ENCODE data around the gene AKAP1. TPM values are rescaled to one million over a fixed set of nuclear protein-coding genes. Genes with fewer than 3 reads are reported as not detected.

The AKAP1 gene
- polyA plus RNA-seq, 4 donors: 28.9 to 97.7 (median 55.4) TPM

DNA sequence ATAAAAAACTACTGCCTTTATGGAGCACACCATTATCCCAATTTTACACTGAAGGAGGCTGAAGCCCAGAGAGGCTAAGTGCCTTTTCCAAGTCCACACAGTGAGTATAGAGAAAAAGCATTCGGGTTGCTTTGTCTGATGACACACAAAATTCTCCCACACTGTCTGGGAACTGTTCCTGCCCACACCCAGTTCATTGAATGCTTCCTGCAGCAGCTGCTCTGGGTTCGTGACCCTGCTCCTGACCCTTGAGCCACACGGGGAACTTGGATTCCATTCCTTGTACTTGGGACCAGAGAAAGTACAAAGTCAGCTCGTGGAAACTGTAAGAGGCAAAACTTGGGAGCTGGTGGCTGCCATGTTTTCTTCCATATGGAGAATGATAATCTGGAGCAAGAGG, 57.9 kb downstream of the AKAP1 start:
- Histone ChIP-seq H3K36me3 (ENCODE audit: control insufficient read depth in 3 of 3, insufficient read depth in 2 of 3, low read depth in 1 of 3, low read length in 3 of 3) (no peaks in the 10 kb centered on the region), H3K9me3 (ENCODE audit: control insufficient read depth in 2 of 2, insufficient read depth in 1 of 2, low read depth in 1 of 2, low read length in 1 of 2) (no peaks in the 10 kb centered on the region), H3K27ac (ENCODE audit: low read depth in 1 of 3, low read length in 2 of 3) (no peak overlapping the region), H3K4me1 (ENCODE audit: control insufficient read depth in 3 of 3, insufficient read depth in 2 of 3, low read depth in 1 of 3, low read length in 2 of 3) (no peaks in the 10 kb centered on the region), H3K27me3 (ENCODE audit: control insufficient read depth in 3 of 3, insufficient read depth in 3 of 3, low read length in 3 of 3) (no peaks in the 10 kb centered on the region), H3K4me3 (ENCODE audit: low read depth in 1 of 3, low read length in 3 of 3) (no peak overlapping the region)
- WGBS, 3 donors: 7 to 29% (median 21%) methylated on average over 4 of the region's 4 CpGs
- DNase-seq (peak; percentile 24 to 68), FAIRE-seq (no peak)

DNA sequence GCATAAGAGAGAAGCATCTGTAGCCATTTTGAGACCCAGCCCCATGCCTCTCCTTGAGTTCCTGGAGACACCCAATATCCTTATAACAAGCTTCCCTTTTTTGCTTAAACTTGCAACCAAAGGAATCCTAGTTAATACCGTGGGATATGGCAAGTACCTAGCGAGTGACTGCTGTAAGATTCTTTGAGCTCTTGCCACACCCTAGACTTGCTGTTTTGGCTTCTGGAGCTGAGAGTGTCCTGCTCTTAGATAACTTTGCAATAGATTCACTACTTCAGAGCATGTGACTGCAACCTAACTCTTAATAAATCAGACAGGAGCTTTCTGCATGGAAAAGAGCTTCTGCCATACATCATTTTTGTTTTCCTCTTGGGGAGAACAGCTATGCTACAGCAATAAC, 58.3 kb downstream of the AKAP1 start:
- 71 to 82% (median 81%) methylated on average over 2 of the region's 2 CpGs for WGBS, 3 donors
- Histone ChIP-seq H3K9me3 (ENCODE audit: control insufficient read depth in 2 of 2, insufficient read depth in 1 of 2, low read depth in 1 of 2, low read length in 1 of 2) (no peaks in the 10 kb centered on the region), H3K27me3 (ENCODE audit: control insufficient read depth in 3 of 3, insufficient read depth in 3 of 3, low read length in 3 of 3) (no peaks in the 10 kb centered on the region), H3K4me1 (ENCODE audit: control insufficient read depth in 3 of 3, insufficient read depth in 2 of 3, low read depth in 1 of 3, low read length in 2 of 3) (no peaks in the 10 kb centered on the region), H3K36me3 (ENCODE audit: control insufficient read depth in 3 of 3, insufficient read depth in 2 of 3, low read depth in 1 of 3, low read length in 3 of 3) (no peaks in the 10 kb centered on the region), H3K27ac (ENCODE audit: low read depth in 1 of 3, low read length in 2 of 3) (no peak overlapping the region), H3K4me3 (ENCODE audit: low read depth in 1 of 3, low read length in 3 of 3) (no peak overlapping the region)
- DNase-seq: no peak
- FAIRE-seq: no peak

DNA sequence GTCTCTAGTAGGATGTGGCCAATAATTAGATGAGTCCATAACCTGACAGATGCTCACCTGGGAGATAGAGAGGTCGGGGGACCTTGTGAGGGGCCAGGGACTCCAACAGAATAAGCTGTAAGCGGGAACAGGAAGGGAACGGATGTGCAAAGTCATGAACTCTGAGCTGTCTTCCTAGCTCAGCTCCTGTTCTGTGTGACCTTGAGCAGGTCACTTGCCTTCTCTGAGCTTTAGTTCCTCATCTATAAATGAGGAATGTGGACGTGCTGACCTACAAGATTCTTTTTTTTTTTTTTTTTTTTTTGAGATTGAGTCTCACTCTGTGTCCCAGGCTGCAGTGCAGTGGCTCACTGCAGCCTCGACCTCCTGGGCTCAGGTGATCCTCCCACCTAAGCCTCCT, 58.9 kb downstream of the AKAP1 start:
- Histone ChIP-seq H3K4me3 (ENCODE audit: low read depth in 1 of 3, low read length in 3 of 3) (no peak overlapping the region), H3K4me1 (ENCODE audit: control insufficient read depth in 3 of 3, insufficient read depth in 2 of 3, low read depth in 1 of 3, low read length in 2 of 3) (no peaks in the 10 kb centered on the region), H3K27me3 (ENCODE audit: control insufficient read depth in 3 of 3, insufficient read depth in 3 of 3, low read length in 3 of 3) (no peaks in the 10 kb centered on the region), H3K9me3 (ENCODE audit: control insufficient read depth in 2 of 2, insufficient read depth in 1 of 2, low read depth in 1 of 2, low read length in 1 of 2) (peaks cover 0 to 3% of the 10 kb centered on the region in 2 donors), H3K36me3 (ENCODE audit: control insufficient read depth in 3 of 3, insufficient read depth in 2 of 3, low read depth in 1 of 3, low read length in 3 of 3) (no peaks in the 10 kb centered on the region), H3K27ac (ENCODE audit: low read depth in 1 of 3, low read length in 2 of 3) (no peak overlapping the region)
- DNase-seq (no peak), FAIRE-seq (no peak)
- WGBS, 3 donors: 70 to 86% (median 82%) methylated on average over 5 of the region's 5 CpGs

DNA sequence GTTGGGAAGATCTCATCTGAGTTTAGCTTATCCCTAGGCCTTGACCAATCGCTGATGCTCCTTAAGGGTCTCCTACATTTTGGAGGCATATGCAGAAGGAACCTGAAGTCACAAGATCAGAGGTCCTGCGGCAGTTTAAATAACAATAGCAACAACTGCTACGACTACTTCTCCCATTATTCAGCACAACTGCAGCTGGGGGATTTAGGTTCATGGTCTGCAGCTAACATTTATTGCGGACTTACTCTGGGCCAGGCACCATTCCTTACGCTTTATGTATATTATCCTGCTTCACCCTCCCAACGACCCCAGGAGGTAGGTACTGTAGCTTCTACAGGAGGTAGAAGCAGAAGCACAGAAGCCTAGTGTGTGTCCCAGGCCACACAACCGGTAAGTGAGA, 59.5 kb downstream of the AKAP1 start:
- Histone ChIP-seq H3K27ac (ENCODE audit: low read depth in 1 of 3, low read length in 2 of 3) (no peak overlapping the region), H3K27me3 (ENCODE audit: control insufficient read depth in 3 of 3, insufficient read depth in 3 of 3, low read length in 3 of 3) (peaks cover 0 to 2% (median 0%) of the 10 kb centered on the region in 3 donors), H3K36me3 (ENCODE audit: control insufficient read depth in 3 of 3, insufficient read depth in 2 of 3, low read depth in 1 of 3, low read length in 3 of 3) (no peaks in the 10 kb centered on the region), H3K4me3 (ENCODE audit: low read depth in 1 of 3, low read length in 3 of 3) (no peak overlapping the region), H3K4me1 (ENCODE audit: control insufficient read depth in 3 of 3, insufficient read depth in 2 of 3, low read depth in 1 of 3, low read length in 2 of 3) (no peaks in the 10 kb centered on the region), H3K9me3 (ENCODE audit: control insufficient read depth in 2 of 2, insufficient read depth in 1 of 2, low read depth in 1 of 2, low read length in 1 of 2) (peaks cover 0 to 6% of the 10 kb centered on the region in 2 donors)
- no peak for FAIRE-seq
- WGBS, 3 donors: 72 to 77% (median 77%) methylated on average over 7 of the region's 7 CpGs
- DNase-seq: no peak

DNA sequence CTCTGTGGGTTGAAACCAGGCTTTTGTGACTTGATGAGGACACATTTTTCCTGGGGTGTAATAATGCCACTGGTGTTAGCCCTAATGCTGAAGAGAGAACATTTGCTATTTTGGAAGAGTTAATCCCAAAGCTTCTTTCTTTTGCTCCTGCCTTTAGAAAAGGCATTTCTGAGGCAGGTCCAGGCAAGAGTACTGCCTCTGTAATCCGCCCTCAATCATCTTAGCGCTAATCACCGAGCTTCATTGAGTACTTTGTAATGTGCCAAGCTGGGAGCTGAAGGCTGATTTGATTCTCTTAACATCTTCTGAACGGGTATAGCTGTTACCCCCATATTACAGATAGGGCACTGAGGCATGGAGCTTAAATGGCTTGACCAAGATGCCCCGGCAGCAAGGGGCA, 60.3 kb downstream of the AKAP1 start:
- FAIRE-seq: no peak
- WGBS, 3 donors: 75 to 87% (median 82%) methylated on average over 5 of the region's 5 CpGs
- Histone ChIP-seq H3K4me1 (ENCODE audit: control insufficient read depth in 3 of 3, insufficient read depth in 2 of 3, low read depth in 1 of 3, low read length in 2 of 3) (no peaks in the 10 kb centered on the region), H3K27ac (ENCODE audit: low read depth in 1 of 3, low read length in 2 of 3) (no peak overlapping the region), H3K27me3 (ENCODE audit: control insufficient read depth in 3 of 3, insufficient read depth in 3 of 3, low read length in 3 of 3) (peaks cover 0 to 3% (median 0%) of the 10 kb centered on the region in 3 donors), H3K36me3 (ENCODE audit: control insufficient read depth in 3 of 3, insufficient read depth in 2 of 3, low read depth in 1 of 3, low read length in 3 of 3) (no peaks in the 10 kb centered on the region), H3K9me3 (ENCODE audit: control insufficient read depth in 2 of 2, insufficient read depth in 1 of 2, low read depth in 1 of 2, low read length in 1 of 2) (peaks cover 0 to 6% of the 10 kb centered on the region in 2 donors), H3K4me3 (ENCODE audit: low read depth in 1 of 3, low read length in 3 of 3) (no peak overlapping the region)
- no peak for DNase-seq

DNA sequence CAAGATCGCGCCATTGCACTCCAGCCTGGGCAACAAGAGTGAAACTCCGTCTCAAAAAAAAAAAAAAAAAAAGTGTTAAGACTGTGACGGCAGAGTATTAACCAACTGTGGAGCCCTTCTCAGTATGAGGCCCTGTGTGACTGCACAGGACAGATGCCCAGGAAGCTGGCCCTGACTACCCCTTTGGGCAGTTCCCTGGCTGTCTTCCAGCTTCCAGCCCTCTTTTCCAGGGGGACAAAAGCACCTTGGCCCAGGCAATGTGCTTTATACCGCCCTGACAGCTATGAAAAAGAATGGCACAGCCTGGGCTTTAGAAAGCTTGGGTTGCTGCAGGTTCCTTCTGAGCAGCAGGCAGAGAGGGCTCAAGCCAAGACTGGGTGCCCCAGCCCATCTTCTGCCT, 61.2 kb downstream of the AKAP1 start:
- WGBS, 3 donors: 89 to 94% (median 90%) methylated on average over 4 to 5 of the region's 5 CpGs
- H3K4me1 ChIP-seq (ENCODE audit: control insufficient read depth in 3 of 3, insufficient read depth in 2 of 3, low read depth in 1 of 3, low read length in 2 of 3): no peaks in the 10 kb centered on the region
- peaks cover 0 to 3% (median 0%) of the 10 kb centered on the region in 3 donors for H3K27me3 ChIP-seq (ENCODE audit: control insufficient read depth in 3 of 3, insufficient read depth in 3 of 3, low read length in 3 of 3)
- peaks cover 0 to 6% of the 10 kb centered on the region in 2 donors for H3K9me3 ChIP-seq (ENCODE audit: control insufficient read depth in 2 of 2, insufficient read depth in 1 of 2, low read depth in 1 of 2, low read length in 1 of 2)
- DNase-seq (no peak), FAIRE-seq (no peak)
- H3K36me3 ChIP-seq (ENCODE audit: control insufficient read depth in 3 of 3, insufficient read depth in 2 of 3, low read depth in 1 of 3, low read length in 3 of 3): no peaks in the 10 kb centered on the region
- no peak overlapping the region for H3K4me3 ChIP-seq (ENCODE audit: low read depth in 1 of 3, low read length in 3 of 3)
- no peak overlapping the region for H3K27ac ChIP-seq (ENCODE audit: low read depth in 1 of 3, low read length in 2 of 3)

DNA sequence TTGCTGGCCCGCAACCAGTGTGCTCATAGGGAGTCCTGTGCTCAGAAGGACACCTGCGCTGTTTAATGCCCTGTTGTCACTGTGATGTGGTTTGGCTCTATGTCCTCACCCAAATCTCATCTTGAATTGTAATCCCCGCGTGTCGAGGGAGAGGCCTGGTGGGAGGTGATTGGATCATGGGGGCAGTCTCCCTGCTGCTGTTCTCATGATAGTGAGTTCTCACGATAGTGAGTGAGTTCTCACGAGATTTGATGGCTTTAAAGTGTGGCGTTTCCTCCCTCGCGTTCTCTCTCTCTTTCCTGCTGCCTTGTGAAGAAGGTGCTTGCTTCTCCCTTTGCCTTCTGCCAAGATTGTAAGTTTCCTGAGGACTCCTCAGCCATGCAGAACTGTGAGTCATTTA, 66.8 kb downstream of the AKAP1 start:
- no peaks in the 10 kb centered on the region for H3K4me1 ChIP-seq (ENCODE audit: control insufficient read depth in 3 of 3, insufficient read depth in 2 of 3, low read depth in 1 of 3, low read length in 2 of 3)
- H3K9me3 ChIP-seq (ENCODE audit: control insufficient read depth in 2 of 2, insufficient read depth in 1 of 2, low read depth in 1 of 2, low read length in 1 of 2): peaks cover 0 to 6% of the 10 kb centered on the region in 2 donors
- no peak for FAIRE-seq
- no peaks in the 10 kb centered on the region for H3K36me3 ChIP-seq (ENCODE audit: control insufficient read depth in 3 of 3, insufficient read depth in 2 of 3, low read depth in 1 of 3, low read length in 3 of 3)
- peaks cover 0 to 3% (median 0%) of the 10 kb centered on the region in 3 donors for H3K27me3 ChIP-seq (ENCODE audit: control insufficient read depth in 3 of 3, insufficient read depth in 3 of 3, low read length in 3 of 3)
- H3K4me3 ChIP-seq (ENCODE audit: low read depth in 1 of 3, low read length in 3 of 3): no peak overlapping the region
- DNase-seq: no peak
- 86 to 90% (median 89%) methylated on average over 10 of the region's 10 CpGs for WGBS, 3 donors
- H3K27ac ChIP-seq (ENCODE audit: low read depth in 1 of 3, low read length in 2 of 3): no peak overlapping the region

DNA sequence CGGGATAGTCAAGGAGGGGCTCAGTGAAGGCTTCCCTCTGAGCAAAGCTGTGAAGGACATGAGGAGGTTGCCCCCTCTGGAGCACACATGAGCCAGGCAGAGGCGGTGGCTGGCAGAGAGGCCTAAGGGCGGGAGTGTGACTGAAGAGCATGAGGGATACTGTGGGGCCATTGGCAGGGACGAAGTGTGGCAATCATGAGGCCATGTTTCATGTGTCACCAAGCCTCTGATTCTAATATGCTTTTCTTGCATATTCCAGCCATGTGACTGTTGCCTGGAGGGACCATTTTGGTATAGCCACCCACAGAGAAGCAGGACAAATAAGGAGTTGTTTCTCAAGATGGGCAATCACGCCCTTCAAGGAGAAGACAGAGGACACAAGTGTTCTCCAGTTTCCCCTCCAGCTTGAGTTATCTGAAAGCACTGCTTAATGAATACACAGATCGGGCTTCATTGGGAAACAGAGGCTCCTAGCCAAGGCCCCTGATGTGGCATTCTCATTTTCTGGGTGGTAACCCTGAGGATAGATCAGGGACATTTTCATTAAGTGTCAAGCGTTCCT, 68.0 kb downstream of the AKAP1 start:
- Histone ChIP-seq H3K27me3 (ENCODE audit: control insufficient read depth in 3 of 3, insufficient read depth in 3 of 3, low read length in 3 of 3) (peaks cover 0 to 3% (median 0%) of the 10 kb centered on the region in 3 donors), H3K4me3 (ENCODE audit: low read depth in 1 of 3, low read length in 3 of 3) (no peak overlapping the region), H3K4me1 (ENCODE audit: control insufficient read depth in 3 of 3, insufficient read depth in 2 of 3, low read depth in 1 of 3, low read length in 2 of 3) (no peaks in the 10 kb centered on the region), H3K36me3 (ENCODE audit: control insufficient read depth in 3 of 3, insufficient read depth in 2 of 3, low read depth in 1 of 3, low read length in 3 of 3) (no peaks in the 10 kb centered on the region), H3K27ac (ENCODE audit: low read depth in 1 of 3, low read length in 2 of 3) (no peak overlapping the region), H3K9me3 (ENCODE audit: control insufficient read depth in 2 of 2, insufficient read depth in 1 of 2, low read depth in 1 of 2, low read length in 1 of 2) (peaks cover 0 to 6% of the 10 kb centered on the region in 2 donors)
- WGBS, 3 donors: 80 to 91% (median 84%) methylated on average over 7 of the region's 7 CpGs
- FAIRE-seq (no peak), DNase-seq (no peak)

DNA sequence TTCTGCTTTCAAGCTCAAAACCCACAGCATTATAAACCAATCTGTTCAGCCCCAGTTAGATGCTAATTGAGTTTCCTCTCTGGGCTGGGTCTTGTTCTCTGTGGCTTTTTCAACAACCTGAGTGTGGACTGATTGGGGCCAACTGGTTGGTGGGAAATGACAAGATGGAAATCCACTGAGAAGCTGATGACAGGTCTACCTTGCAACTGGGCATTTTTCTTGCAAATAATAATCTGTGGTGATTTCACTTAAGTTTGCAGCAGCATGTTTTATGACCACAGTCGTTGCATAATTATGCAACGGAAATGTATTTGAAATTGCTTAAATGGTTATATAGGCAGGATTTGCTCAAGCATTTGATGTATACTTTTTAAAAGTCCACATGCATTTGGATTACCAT, 69.9 kb downstream of the AKAP1 start:
- H3K27ac ChIP-seq (ENCODE audit: low read depth in 1 of 3, low read length in 2 of 3): no peak overlapping the region

More for the DNA sequence above, 69.9 kb downstream of the AKAP1 start:
- DNase-seq (no peak), FAIRE-seq (no peak)
- no peaks in the 10 kb centered on the region for H3K27me3 ChIP-seq (ENCODE audit: control insufficient read depth in 3 of 3, insufficient read depth in 3 of 3, low read length in 3 of 3)
- no peak overlapping the region for H3K4me3 ChIP-seq (ENCODE audit: low read depth in 1 of 3, low read length in 3 of 3)
- H3K4me1 ChIP-seq (ENCODE audit: control insufficient read depth in 3 of 3, insufficient read depth in 2 of 3, low read depth in 1 of 3, low read length in 2 of 3): no peaks in the 10 kb centered on the region
- no peaks in the 10 kb centered on the region for H3K36me3 ChIP-seq (ENCODE audit: control insufficient read depth in 3 of 3, insufficient read depth in 2 of 3, low read depth in 1 of 3, low read length in 3 of 3)
- H3K9me3 ChIP-seq (ENCODE audit: control insufficient read depth in 2 of 2, insufficient read depth in 1 of 2, low read depth in 1 of 2, low read length in 1 of 2): no peaks in the 10 kb centered on the region
- WGBS, 3 donors: 71 to 77% (median 75%) methylated on average over 2 of the region's 2 CpGs
